22Rv1 (cell line): ENCODE results near the gene DOCK10.

Source experiments
- H3K27ac ChIP-seq: fragments of 450-650 bp; 2 replicates; pipeline ENCODE4 v1.5.1; 2017
- ZFX ChIP-seq: fragments of 450-650 bp; IDR thresholded peaks from 2 replicates; pipeline ENCODE4 v1.6.1; 2017; ENCODE audit warnings: antibody characterized with exemption, borderline replicate concordance
- TF ChIP-seq, protein P1 (sequence below): fragments of 450-650 bp; IDR thresholded peaks from 2 replicates; pipeline ENCODE4 v1.5.1; 2017; ENCODE audit warnings: mild to moderate bottlenecking

The DOCK10 gene

DNA sequence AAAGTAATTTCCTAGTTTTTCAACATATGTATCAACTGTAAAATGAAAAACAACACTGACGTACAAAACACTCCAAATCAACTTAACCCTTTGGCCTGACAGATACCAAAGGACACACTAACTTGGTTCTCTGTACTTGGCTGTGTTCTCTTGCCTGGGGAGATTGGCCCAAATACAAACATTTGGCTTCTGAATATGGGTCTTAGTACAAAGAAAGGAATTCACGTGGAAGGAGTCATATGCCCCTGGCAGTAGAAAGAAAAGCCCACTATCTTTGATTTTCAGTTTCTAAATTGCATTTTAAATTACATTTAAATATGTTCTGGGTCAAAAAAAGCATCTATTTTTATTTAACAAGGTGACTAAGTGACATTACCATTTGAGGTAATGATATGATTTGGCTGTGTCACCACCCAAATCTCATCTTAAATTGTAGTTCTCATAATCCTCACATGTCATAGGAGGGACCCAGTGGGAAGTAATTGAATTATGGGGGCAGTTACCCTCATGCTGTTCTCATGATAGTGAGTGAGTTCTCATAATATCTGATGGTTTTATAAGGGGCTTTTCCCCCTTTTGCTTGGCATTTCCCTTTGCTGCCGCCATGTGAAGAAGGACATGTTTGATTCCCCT lies 172.6 kb downstream of the DOCK10 start:
- H3K27ac ChIP-seq = no peak overlapping the region

DNA sequence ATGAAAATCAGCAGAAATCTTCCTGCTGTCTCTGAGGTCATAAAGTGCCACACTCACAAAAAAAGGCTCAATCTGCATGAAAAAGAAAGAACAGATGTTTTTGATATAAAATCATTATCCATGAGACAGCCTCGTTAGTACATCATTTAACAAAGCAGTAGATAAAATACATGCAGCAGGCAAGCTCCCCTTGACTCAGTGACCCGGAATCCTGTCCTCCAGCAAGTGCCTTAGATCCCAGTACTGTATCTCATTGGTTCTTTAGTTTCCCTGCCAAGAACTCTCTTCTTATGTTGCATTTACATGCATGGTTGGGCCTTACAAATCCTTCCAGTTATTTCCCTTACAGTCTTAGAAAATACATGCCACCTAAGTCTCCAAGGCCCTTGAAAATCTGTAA lies 177.3 kb downstream of the DOCK10 start:
- H3K27ac ChIP-seq = no peak overlapping the region
- no peak for TF ChIP-seq ZFX
- TF ChIP-seq, protein P1, sequence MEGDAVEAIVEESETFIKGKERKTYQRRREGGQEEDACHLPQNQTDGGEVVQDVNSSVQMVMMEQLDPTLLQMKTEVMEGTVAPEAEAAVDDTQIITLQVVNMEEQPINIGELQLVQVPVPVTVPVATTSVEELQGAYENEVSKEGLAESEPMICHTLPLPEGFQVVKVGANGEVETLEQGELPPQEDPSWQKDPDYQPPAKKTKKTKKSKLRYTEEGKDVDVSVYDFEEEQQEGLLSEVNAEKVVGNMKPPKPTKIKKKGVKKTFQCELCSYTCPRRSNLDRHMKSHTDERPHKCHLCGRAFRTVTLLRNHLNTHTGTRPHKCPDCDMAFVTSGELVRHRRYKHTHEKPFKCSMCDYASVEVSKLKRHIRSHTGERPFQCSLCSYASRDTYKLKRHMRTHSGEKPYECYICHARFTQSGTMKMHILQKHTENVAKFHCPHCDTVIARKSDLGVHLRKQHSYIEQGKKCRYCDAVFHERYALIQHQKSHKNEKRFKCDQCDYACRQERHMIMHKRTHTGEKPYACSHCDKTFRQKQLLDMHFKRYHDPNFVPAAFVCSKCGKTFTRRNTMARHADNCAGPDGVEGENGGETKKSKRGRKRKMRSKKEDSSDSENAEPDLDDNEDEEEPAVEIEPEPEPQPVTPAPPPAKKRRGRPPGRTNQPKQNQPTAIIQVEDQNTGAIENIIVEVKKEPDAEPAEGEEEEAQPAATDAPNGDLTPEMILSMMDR = no peak

More for the DNA sequence above, 172.6 kb downstream of the DOCK10 start:
- TF ChIP-seq ZFX = no peak
- TF ChIP-seq, protein P1 = no peak

DNA sequence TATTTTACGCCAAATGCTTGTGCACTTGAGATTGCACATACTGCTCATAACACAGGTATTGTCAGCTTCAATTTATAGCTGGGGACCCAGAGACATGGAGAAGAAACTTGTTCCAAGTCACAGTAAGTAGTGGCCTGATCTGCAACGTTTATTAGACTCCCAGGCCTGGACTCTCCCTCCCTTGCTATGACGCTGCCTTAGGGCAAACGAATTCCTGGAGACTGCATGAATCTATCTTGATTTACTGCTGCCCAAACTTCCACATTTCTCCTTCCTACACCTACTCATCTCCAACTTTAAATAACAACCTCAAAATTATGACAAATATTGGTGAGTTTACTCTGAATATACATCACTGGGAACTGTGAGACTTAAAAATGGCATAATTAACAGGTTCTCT lies 181.0 kb downstream of the DOCK10 start:
- no peak overlapping the region for H3K27ac ChIP-seq
- TF ChIP-seq, protein P1 = no peak
- no peak for TF ChIP-seq ZFX

DNA sequence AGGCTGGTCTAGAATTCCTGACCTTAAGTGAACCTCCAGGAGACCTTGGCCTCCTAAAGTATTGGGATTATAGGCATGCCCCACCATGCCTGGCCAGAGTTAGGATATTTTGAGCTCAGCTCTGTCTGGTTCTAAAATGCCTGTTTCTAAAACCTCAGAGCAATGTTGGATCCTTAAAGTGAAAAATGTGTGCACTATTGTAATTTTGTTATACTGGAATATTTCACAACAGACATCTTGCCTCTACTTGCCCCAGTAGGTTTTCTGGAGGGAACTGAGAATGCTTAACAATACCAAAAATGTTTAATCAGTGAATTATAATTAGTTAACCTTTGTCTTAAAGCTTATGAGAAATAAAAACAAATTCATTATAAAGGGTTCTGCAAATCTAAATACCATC lies 181.5 kb downstream of the DOCK10 start:
- no peak for TF ChIP-seq ZFX
- TF ChIP-seq, protein P1 = no peak
- no peak overlapping the region for H3K27ac ChIP-seq

DNA sequence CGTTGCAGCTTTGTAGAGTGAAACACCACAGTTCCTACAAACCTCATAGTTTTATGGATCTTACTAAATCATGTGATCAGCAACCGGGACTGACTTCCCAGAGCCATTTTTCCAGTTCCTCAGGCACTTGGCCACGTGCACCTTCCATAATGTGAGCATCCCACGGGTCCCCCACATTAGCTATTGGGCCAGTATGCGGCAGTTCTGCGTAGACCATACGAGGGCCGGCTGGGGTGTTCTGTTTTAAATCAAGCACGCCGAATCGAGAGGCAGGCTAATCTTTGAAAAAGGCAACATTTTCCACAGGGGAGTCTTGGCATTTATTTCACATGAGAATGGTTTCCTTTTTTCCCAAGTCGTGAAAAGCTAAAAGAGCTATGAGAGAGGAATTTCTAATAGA lies 190.5 kb downstream of the DOCK10 start:
- TF ChIP-seq, protein P1 = no peak
- TF ChIP-seq ZFX = no peak
- H3K27ac ChIP-seq = no peak overlapping the region

DNA sequence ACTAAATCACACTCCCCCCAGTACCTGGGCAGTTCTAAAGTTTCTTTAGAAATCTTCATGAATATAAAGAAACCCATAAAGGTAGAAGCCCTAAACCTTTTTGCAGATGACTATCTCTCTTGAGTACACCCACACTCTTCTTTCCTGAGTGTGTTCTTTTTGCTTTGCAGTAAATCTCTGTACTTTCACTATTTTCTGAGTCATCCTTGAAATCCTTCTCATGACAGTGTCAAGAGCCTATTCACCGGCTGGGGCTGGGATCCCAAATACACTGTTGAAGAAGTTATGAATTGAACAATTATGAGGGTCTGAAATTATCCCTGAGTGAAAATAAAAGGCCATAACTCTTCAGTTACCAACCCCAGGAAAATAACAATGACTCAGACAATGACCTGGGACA lies 192.2 kb downstream of the DOCK10 start:
- TF ChIP-seq, protein P1 = no peak
- TF ChIP-seq ZFX = no peak
- no peak overlapping the region for H3K27ac ChIP-seq

DNA sequence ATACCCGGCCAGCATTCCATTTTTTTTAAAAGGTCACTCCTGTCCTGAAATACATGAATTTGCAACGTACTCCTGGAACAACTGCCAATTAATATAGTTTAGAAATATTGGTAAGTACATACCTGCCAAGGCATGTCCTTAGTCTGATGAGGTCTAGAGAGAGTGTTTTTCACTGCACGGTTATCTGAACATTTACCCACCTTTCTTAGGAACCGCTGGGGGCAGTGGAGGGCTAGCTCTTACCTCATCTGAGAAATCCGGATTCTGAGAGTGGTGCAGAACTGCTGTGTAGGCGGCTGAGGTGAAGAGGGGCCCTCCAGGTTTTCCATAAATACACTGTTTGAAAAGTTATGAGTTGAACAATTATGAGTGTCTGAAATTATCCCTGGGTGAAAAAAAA lies 193.0 kb downstream of the DOCK10 start:
- no peak overlapping the region for H3K27ac ChIP-seq
- TF ChIP-seq, protein P1 = no peak
- no peak for TF ChIP-seq ZFX
